ENCODE results near the gene OR13F1.
"Not testable (repeated sequence)": the region's sequence is repeated elsewhere in the genome, so short reads cannot be mapped to it uniquely, and the experiment has no call there.

Gene OR13F1

GRCh38 chr9:104503963-104504362 is at the start of gene OR13F1:
Gene OR13F1 (plus strand): TSS chr9:104504263. CDS start chr9:104504263, 0 bp downstream.
- DNase-seq (ENCODE audit: low read depth): no peak

GRCh38 chr9:104456831-104457230 is 47.2 kb upstream of the OR13F1 start:
- DNase-seq (ENCODE audit: low read depth): no peak

- no peak for DNase-seq (ENCODE audit: low read depth)
Measured at GRCh38 chr9:104463864-104464263, 40.2 kb upstream of the OR13F1 start.

GRCh38 chr9:104468261-104468660 is 35.8 kb upstream of the OR13F1 start:
- DNase-seq (ENCODE audit: low read depth): no peak

- no peak for DNase-seq (ENCODE audit: low read depth)
Measured at GRCh38 chr9:104482921-104483570, 21.0 kb upstream of the OR13F1 start.

GRCh38 chr9:104485014-104485413 is 19.0 kb upstream of the OR13F1 start:
- DNase-seq (ENCODE audit: low read depth): no peak

GRCh38 chr9:104494808-104495207 is 9.3 kb upstream of the OR13F1 start:
- no peak for DNase-seq (ENCODE audit: low read depth)

GRCh38 chr9:104503440-104503839 is 623 bp upstream of the OR13F1 start:
- no peak for DNase-seq (ENCODE audit: low read depth)

GRCh38 chr9:104506565-104506964 is 2.5 kb downstream of the OR13F1 start:
- no peak for DNase-seq (ENCODE audit: low read depth)

GRCh38 chr9:104514901-104515300 is 10.8 kb downstream of the OR13F1 start:
- DNase-seq (ENCODE audit: low read depth): no peak

- DNase-seq (ENCODE audit: low read depth): not testable (repeated sequence)
Measured at GRCh38 chr9:104520241-104520640, 16.2 kb downstream of the OR13F1 start.

- no peak for DNase-seq (ENCODE audit: low read depth)
Measured at GRCh38 chr9:104527109-104527508, 23.0 kb downstream of the OR13F1 start, which contains the start of gene OR13C4. Gene OR13C4 (minus strand): TSS chr9:104527209. CDS start chr9:104527209, 0 bp downstream.

GRCh38 chr9:104536756-104537155 is 32.7 kb downstream of the OR13F1 start, which contains the start of gene OR13C3:
Gene OR13C3 (minus strand): TSS chr9:104536856. CDS start chr9:104536723, 133 bp downstream.
- DNase-seq (ENCODE audit: low read depth): no peak

GRCh38 chr9:104539275-104539674 is 35.2 kb downstream of the OR13F1 start:
- no peak for DNase-seq (ENCODE audit: low read depth)

- DNase-seq (ENCODE audit: low read depth): no peak
Measured at GRCh38 chr9:104544644-104545043, 40.6 kb downstream of the OR13F1 start.

GRCh38 chr9:104553261-104553660 is 49.2 kb downstream of the OR13F1 start:
- DNase-seq (ENCODE audit: low read depth): peak; percentile 5

All from GM04503 (cell line).